ENCODE results near the gene INTS1. TPM values are rescaled to one million over a fixed set of nuclear protein-coding genes. Genes with fewer than 3 reads are reported as not detected.

The INTS1 gene
- polyA plus RNA-seq, 1 donor from 2014 or later = 21.1 TPM

GRCh38 chr7:1425292-1426136 lies 78.7 kb downstream of the INTS1 start:
- Histone ChIP-seq H3K9me3 (ENCODE audit: low read length) (no peaks in the 10 kb centered on the region), H3K36me3 (ENCODE audit: insufficient read depth, low read length) (no peaks in the 10 kb centered on the region), H2AFZ (ENCODE audit: low read depth, low read length) (no peak overlapping the region), H3K9ac (ENCODE audit: low read length) (no peak overlapping the region), H3F3A (ENCODE audit: insufficient read depth, low read length, poor library complexity, severe bottlenecking) (no peaks in the 10 kb centered on the region), H4K20me1 (ENCODE audit: insufficient read depth) (no peaks in the 10 kb centered on the region), H3K4me2 (ENCODE audit: low read length) (no peak overlapping the region), H3K4me3 (ENCODE audit: low read length) (no peak overlapping the region), H3K27ac (ENCODE audit: low read length) (no peak overlapping the region), H3K9me2 (ENCODE audit: insufficient read depth, low read length) (no peaks in the 10 kb centered on the region), H3K79me2 (replicated peaks; ENCODE audit: insufficient read depth, low read length) (no peaks in the 10 kb centered on the region), H3K27me3 (ENCODE audit: insufficient read depth, low read depth, low read length) (no peaks in the 10 kb centered on the region)
- TF ChIP-seq EP300 (conservative IDR thresholded peaks at IDR 0.05; ENCODE audit: poor library complexity, severe bottlenecking) = no peak
- no peak for TF ChIP-seq SMC3 (conservative IDR thresholded peaks at IDR 0.05; ENCODE audit: poor library complexity)
- no peak for TF ChIP-seq CTCF (IDR thresholded peaks at IDR 0.05; ENCODE audit: poor library complexity, severe bottlenecking)
- TF ChIP-seq, protein P1, sequence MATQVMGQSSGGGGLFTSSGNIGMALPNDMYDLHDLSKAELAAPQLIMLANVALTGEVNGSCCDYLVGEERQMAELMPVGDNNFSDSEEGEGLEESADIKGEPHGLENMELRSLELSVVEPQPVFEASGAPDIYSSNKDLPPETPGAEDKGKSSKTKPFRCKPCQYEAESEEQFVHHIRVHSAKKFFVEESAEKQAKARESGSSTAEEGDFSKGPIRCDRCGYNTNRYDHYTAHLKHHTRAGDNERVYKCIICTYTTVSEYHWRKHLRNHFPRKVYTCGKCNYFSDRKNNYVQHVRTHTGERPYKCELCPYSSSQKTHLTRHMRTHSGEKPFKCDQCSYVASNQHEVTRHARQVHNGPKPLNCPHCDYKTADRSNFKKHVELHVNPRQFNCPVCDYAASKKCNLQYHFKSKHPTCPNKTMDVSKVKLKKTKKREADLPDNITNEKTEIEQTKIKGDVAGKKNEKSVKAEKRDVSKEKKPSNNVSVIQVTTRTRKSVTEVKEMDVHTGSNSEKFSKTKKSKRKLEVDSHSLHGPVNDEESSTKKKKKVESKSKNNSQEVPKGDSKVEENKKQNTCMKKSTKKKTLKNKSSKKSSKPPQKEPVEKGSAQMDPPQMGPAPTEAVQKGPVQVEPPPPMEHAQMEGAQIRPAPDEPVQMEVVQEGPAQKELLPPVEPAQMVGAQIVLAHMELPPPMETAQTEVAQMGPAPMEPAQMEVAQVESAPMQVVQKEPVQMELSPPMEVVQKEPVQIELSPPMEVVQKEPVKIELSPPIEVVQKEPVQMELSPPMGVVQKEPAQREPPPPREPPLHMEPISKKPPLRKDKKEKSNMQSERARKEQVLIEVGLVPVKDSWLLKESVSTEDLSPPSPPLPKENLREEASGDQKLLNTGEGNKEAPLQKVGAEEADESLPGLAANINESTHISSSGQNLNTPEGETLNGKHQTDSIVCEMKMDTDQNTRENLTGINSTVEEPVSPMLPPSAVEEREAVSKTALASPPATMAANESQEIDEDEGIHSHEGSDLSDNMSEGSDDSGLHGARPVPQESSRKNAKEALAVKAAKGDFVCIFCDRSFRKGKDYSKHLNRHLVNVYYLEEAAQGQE (IDR thresholded peaks at IDR 0.05; ENCODE audit: borderline replicate concordance) = no peak
- no peak for TF ChIP-seq EZH2 (IDR thresholded peaks at IDR 0.05; ENCODE audit: borderline replicate concordance, insufficient read depth, low read length, poor library complexity, severe bottlenecking)
- TF ChIP-seq POLR2AphosphoS5 (IDR thresholded peaks at IDR 0.05) = no peak
- no peak for TF ChIP-seq RAD21 (conservative IDR thresholded peaks at IDR 0.05)
- no peak for TF ChIP-seq MXI1 (conservative IDR thresholded peaks at IDR 0.05; ENCODE audit: poor library complexity, severe bottlenecking)
- TF ChIP-seq TAF1 (IDR thresholded peaks at IDR 0.05; ENCODE audit: low read depth) = no peak

DNA sequence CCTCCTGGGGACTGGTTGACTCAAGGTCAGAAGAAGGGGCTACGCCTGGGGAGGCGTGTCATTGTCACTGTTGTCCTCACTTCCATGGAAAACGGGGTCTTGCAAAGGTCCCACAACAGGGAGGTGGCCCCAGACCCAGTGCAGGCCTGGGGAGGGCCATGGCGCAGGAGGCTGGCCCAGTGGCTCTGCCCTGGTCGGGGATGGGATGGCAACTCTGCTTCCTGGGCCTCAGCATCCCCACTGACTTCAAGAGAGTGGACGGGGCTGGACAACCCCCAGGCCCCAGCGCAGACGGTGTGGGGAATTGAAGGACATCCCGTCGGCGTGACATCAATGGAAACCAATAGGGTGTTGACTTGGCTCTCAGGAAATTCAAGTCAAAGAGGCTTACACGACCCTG lies 80.1 kb downstream of the INTS1 start:
- Histone ChIP-seq H4K20me1 (ENCODE audit: insufficient read depth) (no peaks in the 10 kb centered on the region), H3K36me3 (ENCODE audit: insufficient read depth, low read length) (no peaks in the 10 kb centered on the region), H3K4me3 (ENCODE audit: low read length) (no peak overlapping the region), H3K9ac (ENCODE audit: low read length) (no peak overlapping the region), H2AFZ (ENCODE audit: low read depth, low read length) (no peak overlapping the region), H3K9me3 (ENCODE audit: low read length) (no peaks in the 10 kb centered on the region), H3K27ac (ENCODE audit: low read length) (no peak overlapping the region), H3K27me3 (ENCODE audit: insufficient read depth, low read depth, low read length) (no peaks in the 10 kb centered on the region), H3K4me2 (ENCODE audit: low read length) (no peak overlapping the region), H3K9me2 (ENCODE audit: insufficient read depth, low read length) (no peaks in the 10 kb centered on the region), H3K79me2 (replicated peaks; ENCODE audit: insufficient read depth, low read length) (no peaks in the 10 kb centered on the region), H3F3A (ENCODE audit: insufficient read depth, low read length, poor library complexity, severe bottlenecking) (no peaks in the 10 kb centered on the region)
- TF ChIP-seq POLR2AphosphoS5 (IDR thresholded peaks at IDR 0.05) (no peak), EP300 (conservative IDR thresholded peaks at IDR 0.05; ENCODE audit: poor library complexity, severe bottlenecking) (no peak), MXI1 (conservative IDR thresholded peaks at IDR 0.05; ENCODE audit: poor library complexity, severe bottlenecking) (no peak), CTCF (IDR thresholded peaks at IDR 0.05; ENCODE audit: poor library complexity, severe bottlenecking) (no peak)
